ENCODE results near the gene RPL36.
"Not testable (repeated sequence)": the region's sequence is repeated elsewhere in the genome, so short reads cannot be mapped to it uniquely, and the experiment has no call there.

Gene RPL36

GRCh38 chr19:5691822-5692722, 2.0 kb downstream of the RPL36 start:
- DNase-seq: no peak

DNA sequence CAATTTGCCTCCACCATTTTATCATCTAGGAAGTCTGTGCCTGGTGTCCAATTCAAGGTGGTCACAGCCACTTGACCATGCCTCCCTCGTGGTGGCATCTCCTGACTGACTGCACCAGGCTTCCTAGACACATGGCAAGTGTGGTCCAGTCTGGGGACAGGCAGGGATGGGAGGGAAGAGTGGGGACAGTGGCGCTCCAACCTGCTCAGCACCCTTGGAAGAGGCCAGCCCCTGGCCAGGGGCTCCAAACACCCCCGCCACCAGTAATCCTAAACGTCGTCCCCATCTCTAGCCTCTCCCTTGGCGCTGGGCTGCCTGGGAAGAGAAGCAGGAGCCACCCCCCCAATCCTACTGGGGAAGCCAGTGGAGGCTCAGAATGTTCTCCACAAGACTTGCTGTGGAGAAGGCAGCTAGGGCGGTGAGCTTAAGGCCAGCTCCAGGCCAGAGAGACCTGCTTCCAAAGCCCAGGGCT, 2.7 kb downstream of the RPL36 start:
- DNase-seq: no peak

- no peak for DNase-seq
Observed at GRCh38 chr19:5693195-5694166, 3.4 kb downstream of the RPL36 start.

GRCh38 chr19:5694167-5694955, 4.3 kb downstream of the RPL36 start:
- DNase-seq: no peak

- no peak for DNase-seq
Observed at GRCh38 chr19:5694956-5695648, 5.0 kb downstream of the RPL36 start.

GRCh38 chr19:5695649-5696195, 5.6 kb downstream of the RPL36 start:
- DNase-seq: no peak

- DNase-seq: no peak
Observed at GRCh38 chr19:5696196-5697021, 6.3 kb downstream of the RPL36 start.

DNA sequence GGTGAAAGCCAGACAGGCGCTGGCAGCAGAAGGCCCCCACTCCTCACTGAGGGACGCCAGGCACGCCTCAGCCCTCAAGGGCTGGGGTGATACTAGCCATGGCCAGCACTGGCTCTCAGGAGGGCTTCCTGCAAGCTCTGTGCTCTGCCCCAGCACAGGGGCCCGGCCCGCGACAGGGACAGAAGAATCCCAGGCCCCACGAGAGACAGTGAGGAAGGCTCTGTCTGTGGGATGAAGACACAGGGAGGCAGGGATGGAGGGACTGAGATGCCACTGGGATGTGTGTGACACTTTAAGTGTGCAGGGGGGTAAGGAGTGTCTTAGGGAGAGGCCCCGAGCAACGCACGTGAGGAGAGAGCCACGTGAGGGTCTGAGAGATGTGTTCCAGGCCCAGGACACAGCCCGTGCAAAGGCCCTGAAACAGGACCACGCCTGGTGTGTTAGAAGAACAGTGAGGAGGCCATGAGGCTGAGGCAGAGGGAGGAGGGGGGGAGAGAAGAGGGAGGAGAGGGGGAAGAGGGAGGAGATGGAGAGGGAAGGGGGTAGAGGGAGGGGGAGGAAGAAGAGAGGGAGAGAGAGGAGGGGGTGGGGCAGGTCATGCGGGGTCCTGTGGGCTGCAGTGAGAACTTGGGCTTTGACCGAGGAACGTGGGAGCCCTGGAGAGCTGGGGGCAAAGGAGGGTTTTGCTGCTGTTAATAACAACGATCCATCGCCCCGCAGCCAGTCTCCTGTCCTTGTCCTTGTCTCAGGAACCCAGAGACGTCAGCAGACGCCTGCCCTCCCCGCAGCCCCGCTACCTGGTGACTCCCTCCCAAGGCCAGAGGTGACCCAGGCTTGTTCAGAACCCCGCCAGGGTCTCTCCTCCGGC, 7.2 kb downstream of the RPL36 start:
- peak; percentile 45 for DNase-seq

GRCh38 chr19:5697890-5698634, 8.0 kb downstream of the RPL36 start:
- DNase-seq: no peak

DNA sequence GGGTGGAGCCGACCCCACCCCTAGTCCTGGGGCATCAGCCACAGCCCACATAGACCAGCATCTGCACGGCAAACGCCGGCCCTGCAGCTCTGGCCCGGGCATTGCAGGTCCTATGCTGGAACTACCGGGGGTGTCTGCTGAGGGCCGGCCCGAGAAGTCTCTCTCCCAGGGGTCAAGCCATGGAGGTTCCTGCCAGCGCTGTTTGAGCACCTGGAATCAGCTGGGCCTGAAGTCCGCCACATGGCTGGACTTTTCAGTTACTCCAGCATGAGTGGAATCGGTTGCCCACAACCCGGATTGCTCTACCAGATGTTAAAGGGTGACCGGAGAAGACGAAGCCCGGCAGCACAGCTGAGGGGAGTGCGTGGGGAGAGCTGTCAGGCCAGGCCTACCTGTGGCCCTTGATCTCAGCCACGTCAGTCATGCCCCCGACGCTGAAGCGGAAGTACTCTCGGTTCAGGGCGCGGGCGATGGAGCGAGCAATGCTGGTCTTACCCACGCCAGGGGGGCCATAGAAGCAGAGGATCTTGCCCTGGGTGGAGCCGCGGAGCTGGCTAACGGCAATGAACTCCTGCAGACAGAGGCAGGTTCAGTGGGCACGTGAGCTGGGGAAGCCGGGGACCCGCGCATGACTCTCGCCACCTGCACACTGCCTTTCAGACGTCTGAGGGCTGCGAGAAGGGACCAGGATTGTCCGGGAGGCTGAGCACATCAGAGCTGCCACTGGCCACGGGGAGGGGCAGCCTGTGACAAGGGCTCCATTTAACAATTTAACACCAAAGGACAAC, 8.7 kb downstream of the RPL36 start:
- no peak for DNase-seq

DNA sequence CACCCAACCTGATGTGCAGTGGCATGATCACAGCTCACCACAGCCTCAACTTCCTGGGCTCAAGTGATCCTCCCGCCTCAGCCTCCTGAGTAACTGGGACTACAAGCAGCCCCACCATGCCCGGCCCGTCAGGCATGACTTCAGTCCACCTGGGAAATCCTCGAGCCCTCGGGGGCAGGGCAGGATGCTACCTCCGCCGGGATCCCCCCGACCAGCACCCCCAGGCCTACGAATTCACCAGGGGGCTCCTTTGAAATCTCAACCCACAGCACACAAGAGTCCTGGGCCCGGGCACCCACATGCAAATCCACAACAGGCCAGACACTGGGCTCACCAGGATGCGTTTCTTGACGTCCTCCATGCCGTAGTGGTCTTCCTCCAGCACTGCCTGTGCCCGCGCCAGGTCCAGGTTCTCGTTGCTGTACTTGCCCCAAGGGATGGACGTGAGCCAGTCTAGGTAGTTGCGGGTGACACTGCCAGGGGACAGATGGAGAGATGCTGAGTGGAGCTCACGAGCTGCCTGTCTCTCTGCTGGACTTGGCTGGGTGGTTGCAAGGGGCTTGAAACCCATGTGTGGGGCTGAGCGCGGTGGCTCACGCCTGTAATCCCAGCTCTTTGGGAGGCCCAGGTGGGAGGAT, 10.5 kb downstream of the RPL36 start:
- no peak for DNase-seq

- not testable (repeated sequence) for DNase-seq
Observed at GRCh38 chr19:5702053-5702410, 11.9 kb downstream of the RPL36 start.

DNA sequence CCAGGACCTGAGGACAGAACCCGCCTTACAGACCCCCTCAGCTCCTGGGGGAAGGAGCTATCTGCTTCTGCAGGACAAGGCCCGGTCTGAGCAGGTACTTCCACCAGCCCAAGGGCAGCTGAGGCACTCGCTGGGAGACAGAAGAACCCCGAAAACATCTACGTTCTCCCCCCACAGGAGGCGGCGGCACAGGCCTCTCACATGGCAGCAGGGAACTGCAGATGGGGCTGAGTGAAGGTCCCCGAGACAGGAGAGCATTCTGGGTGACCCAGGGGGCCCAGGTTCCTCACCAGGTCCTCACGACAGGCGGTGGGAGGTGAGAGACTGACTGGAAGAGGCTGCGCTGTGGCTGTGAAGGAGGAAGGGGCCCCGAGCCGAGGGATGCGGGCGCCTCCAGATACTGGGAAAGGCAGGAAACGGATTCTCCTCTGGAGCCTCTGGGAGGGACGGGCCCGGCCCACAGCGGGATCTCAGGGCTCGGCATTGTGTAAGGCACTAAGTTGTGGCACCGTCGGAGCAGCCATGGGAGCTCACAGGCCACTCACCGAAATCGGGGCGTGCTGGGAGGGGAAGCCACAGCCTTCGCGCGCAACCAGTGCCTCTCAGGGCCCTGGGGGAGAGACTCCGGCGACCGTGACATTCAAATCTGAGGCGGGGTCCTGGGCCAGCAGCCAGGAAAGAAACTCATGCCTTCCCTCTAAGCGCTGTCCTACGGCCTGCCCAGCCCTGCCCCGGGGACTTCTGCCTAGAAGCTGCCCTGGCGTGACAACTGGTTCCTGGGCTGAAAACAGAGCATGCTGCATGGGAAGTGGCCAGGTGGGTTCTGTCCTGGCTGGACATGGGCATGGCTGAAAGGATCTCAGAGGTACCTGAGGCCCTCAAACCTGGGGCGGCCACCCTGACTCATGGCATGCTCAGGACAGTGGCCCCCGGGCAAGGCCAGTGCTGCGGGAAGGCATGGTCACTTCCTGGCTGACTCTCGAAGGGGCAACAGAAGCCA, 14.0 kb downstream of the RPL36 start:
- DNase-seq: no peak

- DNase-seq: no peak
Observed at GRCh38 chr19:5705552-5705951, 15.5 kb downstream of the RPL36 start.

DNA sequence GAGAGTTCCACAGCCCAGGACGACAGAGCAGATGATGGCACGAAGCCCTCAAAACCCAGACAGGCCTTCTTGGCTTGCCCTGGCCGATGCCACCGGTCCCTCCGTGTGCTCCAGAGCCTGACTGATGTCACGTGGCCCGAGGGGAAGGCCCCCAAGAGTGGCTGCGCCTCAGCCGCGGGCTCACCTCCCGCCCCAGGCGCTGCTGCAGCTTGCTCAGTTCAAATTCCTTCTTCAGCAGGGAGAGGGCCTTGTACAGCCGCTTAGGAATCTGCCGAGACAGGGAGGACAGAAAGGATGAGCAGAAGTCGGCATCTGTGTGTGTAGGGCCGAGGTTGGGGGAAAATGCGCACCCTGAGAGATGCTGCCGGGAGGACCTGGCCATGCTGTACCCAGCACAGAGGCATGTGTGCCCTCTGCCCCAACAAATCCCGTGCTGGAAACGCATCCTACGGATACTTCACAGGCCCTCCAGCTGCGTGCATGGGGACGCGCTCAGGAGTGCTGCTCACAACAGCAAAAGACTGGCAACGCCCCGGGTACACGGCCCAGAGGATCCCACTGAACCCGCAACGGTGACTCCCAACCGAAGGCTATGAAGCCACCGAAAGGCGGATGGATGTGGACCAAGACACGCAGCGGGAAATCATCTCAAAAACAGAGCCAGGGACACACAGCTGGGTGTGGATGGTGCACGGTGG, 16.9 kb downstream of the RPL36 start:
- no peak for DNase-seq
